IMR-90 (cell line): ENCODE data around the gene NLGN1. TPM values are rescaled to one million over a fixed set of nuclear protein-coding genes. Genes with fewer than 3 reads are reported as not detected.

ENCODE experiments used
- ATAC-seq: fragments of 200-7000 bp; cut with Tn5 transposase; 2 replicates; pipeline ENCODE4 v1.9.1; 2020; ENCODE audit warnings: low read depth, mild to moderate bottlenecking, moderate library complexity
- BruUV-seq: library from RNA; stranded (reverse); fragments of 400-500 nt; replicated peaks from 2 replicates; lab custom pipeline; 2021; lab: Mats Ljungman, UMichigan
- CTCF ChIA-PET: fragments of 300-600 bp; formaldehyde crosslinking; extraction: SDS; loops from one replicate; lab custom pipeline; 2021; ENCODE audit warnings: antibody characterized with exemption; lab: Yijun Ruan, JAX
- POLR2A ChIA-PET: fragments of 300-600 bp; sonication (Branson Sonifier 250); formaldehyde crosslinking; loops from one replicate; lab custom pipeline; 2022; ENCODE audit warnings: antibody characterized with exemption; ENCODE audit not compliant: unreplicated experiment; lab: Charles Lee
- DNase-seq: peaks from one replicate; pipeline ENCODE4 v3.0.0; 2013
- H2AFZ ChIP-seq: replicated peaks from 2 replicates; pipeline ENCODE3; 2013; ENCODE audit warnings: low read length, mild to moderate bottlenecking; ENCODE audit not compliant: poor library complexity
- H2AK5ac ChIP-seq: 2 replicates; pipeline ENCODE4 v1.6.1; 2013; ENCODE audit warnings: low read depth, low read length, inconsistent platforms
- H2AK9ac ChIP-seq: replicated peaks from 2 replicates; pipeline ENCODE3; 2013; ENCODE audit warnings: mild to moderate bottlenecking, low read depth, low read length, moderate library complexity; ENCODE audit not compliant: poor library complexity
- H2BK120ac ChIP-seq: 2 replicates; pipeline ENCODE4 v1.6.1; 2013; ENCODE audit warnings: low read depth, low read length, inconsistent platforms
- H2BK15ac ChIP-seq: 3 replicates; pipeline ENCODE4 v1.6.1; 2013; ENCODE audit warnings: low read depth, low read length, inconsistent platforms
- H2BK20ac ChIP-seq: 2 replicates; pipeline ENCODE4 v1.6.1; 2013; ENCODE audit warnings: low read depth, mild to moderate bottlenecking, inconsistent platforms, low read length, moderate library complexity
- H2BK5ac ChIP-seq: 2 replicates; pipeline ENCODE4 v1.6.1; 2013; ENCODE audit warnings: mild to moderate bottlenecking, low read depth, low read length, inconsistent platforms; ENCODE audit not compliant: poor library complexity, severe bottlenecking
- H3K14ac ChIP-seq: replicated peaks from 2 replicates; pipeline ENCODE4 v1.6.1; 2013; ENCODE audit warnings: low read depth, low read length, inconsistent platforms
- H3K18ac ChIP-seq: 2 replicates; pipeline ENCODE4 v1.6.1; 2013; ENCODE audit warnings: low read depth, low read length, control low read depth
- H3K23ac ChIP-seq: 2 replicates; pipeline ENCODE4 v1.6.1; 2013; ENCODE audit warnings: low read depth, low read length, inconsistent platforms
- H3K27ac ChIP-seq: 2 replicates; pipeline ENCODE4 v1.5.1; 2013; ENCODE audit warnings: mild to moderate bottlenecking, control low read depth, low read length; ENCODE audit not compliant: insufficient read depth
- H3K27me3 ChIP-seq: 2 replicates; pipeline ENCODE4 v1.6.1; 2013; ENCODE audit warnings: low read length; ENCODE audit not compliant: control insufficient read depth, insufficient read depth
- H3K36me3 ChIP-seq: 2 replicates; pipeline ENCODE4 v1.6.1; 2013; ENCODE audit warnings: low read length, mixed read lengths; ENCODE audit not compliant: control insufficient read depth, insufficient read depth
- H3K4ac ChIP-seq: 2 replicates; pipeline ENCODE4 v1.6.1; 2013; ENCODE audit warnings: low read depth, low read length, inconsistent platforms
- H3K4me1 ChIP-seq: 2 replicates; pipeline ENCODE4 v1.6.1; 2013; ENCODE audit warnings: low read length, mixed read lengths; ENCODE audit not compliant: control insufficient read depth, insufficient read depth
- H3K4me2 ChIP-seq: 2 replicates; pipeline ENCODE4 v1.6.1; 2013; ENCODE audit warnings: low read depth, mild to moderate bottlenecking, control low read depth, low read length, moderate library complexity
- H3K4me3 ChIP-seq: 2 replicates; pipeline ENCODE4 v1.5.1; 2013; ENCODE audit warnings: low read depth, mild to moderate bottlenecking, control low read depth, low read length, moderate library complexity; ENCODE audit not compliant: insufficient read depth
- H3K56ac ChIP-seq: 2 replicates; pipeline ENCODE4 v1.6.1; 2013; ENCODE audit warnings: low read length, inconsistent platforms; ENCODE audit not compliant: insufficient read depth; ENCODE audit errors: extremely low read depth
- H3K79me1 ChIP-seq, 2 experiments: 2 replicates each; pipeline ENCODE4 v1.6.1; 2013; ENCODE audit warnings: low read length in 2 of 2, inconsistent platforms in 1 of 2, low read depth in 1 of 2
- H3K9ac ChIP-seq: 2 replicates; pipeline ENCODE4 v1.6.1; 2013; ENCODE audit warnings: low read depth, low read length, control low read depth
- H3K9me1 ChIP-seq: 2 replicates; pipeline ENCODE4 v1.6.1; 2013; ENCODE audit warnings: low read length, inconsistent platforms; ENCODE audit not compliant: insufficient read depth
- H3K9me3 ChIP-seq: 2 replicates; pipeline ENCODE4 v1.6.1; 2013; ENCODE audit warnings: low read length; ENCODE audit not compliant: control insufficient read depth, insufficient read depth
- H4K20me1 ChIP-seq: 2 replicates; pipeline ENCODE4 v1.6.1; 2013; ENCODE audit warnings: low read length, inconsistent platforms; ENCODE audit not compliant: insufficient read depth
- H4K5ac ChIP-seq: 2 replicates; pipeline ENCODE4 v1.6.1; 2013; ENCODE audit warnings: mild to moderate bottlenecking, low read depth, low read length, control low read depth
- H4K8ac ChIP-seq, 2 experiments: 2 replicates each; pipeline ENCODE4 v1.6.1; 2013; ENCODE audit warnings: low read depth in 2 of 2, low read length in 2 of 2, control low read depth in 1 of 2, inconsistent platforms in 1 of 2
- H4K91ac ChIP-seq: 2 replicates; pipeline ENCODE4 v1.6.1; 2013; ENCODE audit warnings: low read depth, low read length, inconsistent platforms; ENCODE audit not compliant: insufficient read depth
- BHLHE40 ChIP-seq: fragments of 150-350 bp; IDR thresholded peaks from 2 replicates; pipeline ENCODE4 v1.6.1; 2016; ENCODE audit warnings: mild to moderate bottlenecking, low read depth, low read length
- CEBPB ChIP-seq: IDR thresholded peaks from 2 replicates; pipeline ENCODE4 v1.6.1; 2012; ENCODE audit warnings: low read depth, low read length, improper control_type of control experiment
- CHD1 ChIP-seq: IDR thresholded peaks from 2 replicates; pipeline ENCODE4 v1.6.1; 2012; ENCODE audit warnings: low read depth, low read length, improper control_type of control experiment
- ELK1 ChIP-seq: fragments of 150-350 bp; IDR thresholded peaks from 2 replicates; pipeline ENCODE4 v1.6.1; 2016; ENCODE audit warnings: low read depth, mild to moderate bottlenecking, low read length, moderate library complexity, borderline replicate concordance
- FOS ChIP-seq: fragments of 150-350 bp; IDR thresholded peaks from 2 replicates; pipeline ENCODE4 v1.6.1; 2016; ENCODE audit warnings: low read depth, low read length
- MAFK ChIP-seq: IDR thresholded peaks from 2 replicates; pipeline ENCODE4 v1.6.1; 2012; ENCODE audit warnings: low read depth, low read length, improper control_type of control experiment
- MAZ ChIP-seq: IDR thresholded peaks from 2 replicates; pipeline ENCODE4 v1.6.1; 2012; ENCODE audit warnings: low read depth, mild to moderate bottlenecking, low read length, improper control_type of control experiment, moderate library complexity, borderline replicate concordance
- MXI1 ChIP-seq: IDR thresholded peaks from 2 replicates; pipeline ENCODE4 v1.6.1; 2012; ENCODE audit warnings: low read depth, mild to moderate bottlenecking, low read length, moderate library complexity, borderline replicate concordance
- NFE2L2 ChIP-seq: fragments of 150-350 bp; IDR thresholded peaks from 2 replicates; pipeline ENCODE4 v1.6.1; 2016; ENCODE audit warnings: low read depth, mild to moderate bottlenecking, low read length
- RCOR1 ChIP-seq: IDR thresholded peaks from 2 replicates; pipeline ENCODE4 v1.6.1; 2012; ENCODE audit warnings: mild to moderate bottlenecking, low read length, improper control_type of control experiment; ENCODE audit not compliant: insufficient replicate concordance
- RFX5 ChIP-seq: IDR thresholded peaks from 2 replicates; pipeline ENCODE4 v1.8.0; 2012; ENCODE audit warnings: low read depth, mild to moderate bottlenecking, low read length, moderate library complexity
- SMC3 ChIP-seq: fragments of 150-350 bp; IDR thresholded peaks from 2 replicates; pipeline ENCODE4 v1.6.1; 2016; ENCODE audit warnings: low read depth, mild to moderate bottlenecking, antibody characterized with exemption, low read length, moderate library complexity
- USF2 ChIP-seq: fragments of 150-350 bp; IDR thresholded peaks from 2 replicates; pipeline ENCODE4 v1.6.1; 2017; ENCODE audit warnings: mild to moderate bottlenecking, antibody characterized with exemption, low read length, low read depth
- WGBS, 2 experiments: methylation state at CpG; one replicate each; pipeline versions ENCODE4 v1.1.5 to v1.1.7; 2013; ENCODE audit warnings: missing lambda C conversion rate in 2 of 2; ENCODE audit not compliant: insufficient read length in 1 of 2; ENCODE audit errors: extremely low coverage in 2 of 2; 5-methylcytosine and 5-hydroxymethylcytosine counted together
- dilution Hi-C: fragments of 300-500 bp; cut with HindIII; formaldehyde crosslinking; loops from one replicate; pipeline ENCODE4 v1.14.3; 2018; ENCODE audit warnings: low sequenced_read_pairs; ENCODE audit not compliant: unreplicated experiment
- in situ Hi-C: fragments of 300-500 bp; cut with MboI; formaldehyde crosslinking; loops from 3 replicates; pipeline ENCODE4 v1.14.3; 2019; ENCODE audit warnings: low sequenced_read_pairs, inconsistent platforms, mixed read lengths
- intact Hi-C: fragments of 100-400 bp; cut with micrococcal nuclease; formaldehyde crosslinking; loops from 2 replicates; pipeline ENCODE4 v1.10.0; 2022
- polyA plus RNA-seq, 3 experiments: library from polyadenylated mRNA; depleted of rRNA; stranded (reverse); fragments of >200 nt; gene quantifications; 2 replicates each; pipeline ENCODE4 v1.2.3, GENCODE V29; 2012; ENCODE audit warnings: low replicate concordance in 1 of 3
- total RNA-seq: library from RNA; depleted of rRNA; stranded (reverse); fragments of >200 nt; gene quantifications from 2 replicates; pipeline ENCODE4 v1.2.3, GENCODE V29; 2012
- TF ChIP-seq, protein P1 (sequence below): conservative IDR thresholded peaks from 2 replicates; pipeline ENCODE4 v1.5.1; 2012; ENCODE audit warnings: mild to moderate bottlenecking, low read depth, low read length, improper control_type of control experiment

The NLGN1 gene
- total and polyA plus RNA-seq, 2 of the 4 experiments (the other 2 are of a cell fraction) = 1.8 to 12.5 TPM

DNA sequence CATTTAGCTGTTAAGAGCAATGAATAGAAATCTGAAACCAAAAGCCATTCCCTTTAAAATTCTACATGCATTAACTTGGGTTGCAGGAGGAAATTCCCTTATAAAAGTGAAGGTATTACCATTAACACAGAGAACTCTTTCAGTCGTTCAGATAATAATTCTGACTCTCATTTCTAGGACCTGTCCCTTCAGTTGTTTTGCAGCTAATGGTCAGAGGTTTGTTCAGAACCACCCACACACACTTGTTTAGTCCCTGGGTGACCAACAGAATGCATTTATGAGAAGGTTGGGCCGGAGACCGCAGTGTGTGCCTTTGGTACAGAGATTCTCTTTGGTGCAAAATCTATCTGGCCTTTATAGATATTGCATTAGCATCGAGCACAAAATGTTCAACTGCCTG, 492.5 kb downstream of the NLGN1 start:
- Histone ChIP-seq H4K20me1 (no peaks in the 10 kb centered on the region), H2AK9ac (no peak overlapping the region), H3K4ac (no peak overlapping the region), H3K14ac (no peak overlapping the region), H2AK5ac (no peak overlapping the region), H2BK20ac (no peak overlapping the region), H4K5ac (no peak overlapping the region), H4K8ac (no peak overlapping the region), H3K27me3 (no peaks in the 10 kb centered on the region), H3K4me2 (no peak overlapping the region), H3K23ac (no peak overlapping the region), H3K9me3 (no peaks in the 10 kb centered on the region), H2AFZ (no peak overlapping the region), H4K91ac (no peak overlapping the region), H3K9me1 (no peaks in the 10 kb centered on the region; the same call in 1 of the 2 replicates), H3K36me3 (no peaks in the 10 kb centered on the region), H3K27ac (no peak overlapping the region), H3K9ac (no peak overlapping the region), H2BK15ac (no peak overlapping the region), H3K4me1 (no peaks in the 10 kb centered on the region), H2BK5ac (no peak overlapping the region), H3K56ac (no peak overlapping the region), H3K79me1 (no peaks in the 10 kb centered on the region), H3K4me3 (no peak overlapping the region), H3K18ac (no peak overlapping the region), H2BK120ac (no peak overlapping the region)
- no peak for DNase-seq
- POLR2A ChIA-PET = no interaction called here
- in situ Hi-C loops = no loop called here
- dilution Hi-C loops = no loop called here
- no TSS peak for BruUV-seq
- TF ChIP-seq FOS (no peak), CHD1 (no peak), USF2 (no peak), SMC3 (no peak), MXI1 (no peak), ELK1 (no peak), NFE2L2 (no peak), MAZ (no peak), CEBPB (no peak), BHLHE40 (no peak), RFX5 (no peak), MAFK (no peak), RCOR1 (no peak)
- TF ChIP-seq, protein P1, sequence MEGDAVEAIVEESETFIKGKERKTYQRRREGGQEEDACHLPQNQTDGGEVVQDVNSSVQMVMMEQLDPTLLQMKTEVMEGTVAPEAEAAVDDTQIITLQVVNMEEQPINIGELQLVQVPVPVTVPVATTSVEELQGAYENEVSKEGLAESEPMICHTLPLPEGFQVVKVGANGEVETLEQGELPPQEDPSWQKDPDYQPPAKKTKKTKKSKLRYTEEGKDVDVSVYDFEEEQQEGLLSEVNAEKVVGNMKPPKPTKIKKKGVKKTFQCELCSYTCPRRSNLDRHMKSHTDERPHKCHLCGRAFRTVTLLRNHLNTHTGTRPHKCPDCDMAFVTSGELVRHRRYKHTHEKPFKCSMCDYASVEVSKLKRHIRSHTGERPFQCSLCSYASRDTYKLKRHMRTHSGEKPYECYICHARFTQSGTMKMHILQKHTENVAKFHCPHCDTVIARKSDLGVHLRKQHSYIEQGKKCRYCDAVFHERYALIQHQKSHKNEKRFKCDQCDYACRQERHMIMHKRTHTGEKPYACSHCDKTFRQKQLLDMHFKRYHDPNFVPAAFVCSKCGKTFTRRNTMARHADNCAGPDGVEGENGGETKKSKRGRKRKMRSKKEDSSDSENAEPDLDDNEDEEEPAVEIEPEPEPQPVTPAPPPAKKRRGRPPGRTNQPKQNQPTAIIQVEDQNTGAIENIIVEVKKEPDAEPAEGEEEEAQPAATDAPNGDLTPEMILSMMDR = no peak
- intact Hi-C loops = no loop called here
- CTCF ChIA-PET = interaction anchor here (1.0 kb wide), 1 partner anchor 13 kb away, joined by 4 read pairs; no protein-coding TSS in a partner anchor
- ATAC-seq = no peak
- no CpG with 5 or more reads among the region's 4 CpGs for WGBS, 2 experiments
